ENCODE data around the gene KIAA0586. TPM values are rescaled to one million over a fixed set of nuclear protein-coding genes. Genes with fewer than 3 reads are reported as not detected.
"Not testable (repeated sequence)": the region's sequence is repeated elsewhere in the genome, so short reads cannot be mapped to it uniquely, and the experiment has no call there.

Gene KIAA0586
- total RNA-seq, 1 donor from 2014 or later, result 13.3 TPM

DNA sequence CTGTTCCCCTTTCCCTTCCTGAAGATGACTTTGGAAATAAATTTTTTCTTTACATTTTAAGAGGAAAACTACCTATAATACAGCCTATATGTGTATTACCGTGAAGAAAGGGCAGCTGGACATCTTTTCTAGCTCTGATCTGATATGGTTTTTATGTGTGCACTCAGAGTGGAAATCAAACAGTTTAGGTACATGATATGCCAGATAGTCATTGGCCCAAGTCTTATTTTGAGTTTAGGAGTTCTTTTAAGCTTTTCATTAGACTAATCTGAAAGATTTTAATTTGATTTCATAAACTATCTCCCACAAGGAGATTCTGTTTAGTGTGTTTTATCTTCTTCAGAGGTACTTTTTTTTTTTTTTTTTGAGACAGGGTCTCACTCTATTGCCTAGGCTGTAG lies 48.8 kb downstream of the KIAA0586 start:
- peaks cover 0 to 28% of the 10 kb centered on the region in 2 donors for H3K36me3 ChIP-seq
- intact Hi-C loops (cut with DNase I), result no loop called here
- H3K27ac ChIP-seq, result no peak overlapping the region
- TF ChIP-seq POLR2A (IDR thresholded peaks at IDR 0.05) (no peak), POLR2AphosphoS5 (IDR thresholded peaks at IDR 0.05; ENCODE audit: insufficient read depth in 1 of 2, low read depth in 1 of 2) (no peak)
- TF ChIP-seq, protein P1, sequence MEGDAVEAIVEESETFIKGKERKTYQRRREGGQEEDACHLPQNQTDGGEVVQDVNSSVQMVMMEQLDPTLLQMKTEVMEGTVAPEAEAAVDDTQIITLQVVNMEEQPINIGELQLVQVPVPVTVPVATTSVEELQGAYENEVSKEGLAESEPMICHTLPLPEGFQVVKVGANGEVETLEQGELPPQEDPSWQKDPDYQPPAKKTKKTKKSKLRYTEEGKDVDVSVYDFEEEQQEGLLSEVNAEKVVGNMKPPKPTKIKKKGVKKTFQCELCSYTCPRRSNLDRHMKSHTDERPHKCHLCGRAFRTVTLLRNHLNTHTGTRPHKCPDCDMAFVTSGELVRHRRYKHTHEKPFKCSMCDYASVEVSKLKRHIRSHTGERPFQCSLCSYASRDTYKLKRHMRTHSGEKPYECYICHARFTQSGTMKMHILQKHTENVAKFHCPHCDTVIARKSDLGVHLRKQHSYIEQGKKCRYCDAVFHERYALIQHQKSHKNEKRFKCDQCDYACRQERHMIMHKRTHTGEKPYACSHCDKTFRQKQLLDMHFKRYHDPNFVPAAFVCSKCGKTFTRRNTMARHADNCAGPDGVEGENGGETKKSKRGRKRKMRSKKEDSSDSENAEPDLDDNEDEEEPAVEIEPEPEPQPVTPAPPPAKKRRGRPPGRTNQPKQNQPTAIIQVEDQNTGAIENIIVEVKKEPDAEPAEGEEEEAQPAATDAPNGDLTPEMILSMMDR (IDR thresholded peaks at IDR 0.05), result no peak
- no peak for DNase-seq (ENCODE audit: extremely low spot score in 2 of 2)
- H3K4me1 ChIP-seq, result no peaks in the 10 kb centered on the region
- H3K27me3 ChIP-seq, result no peaks in the 10 kb centered on the region
- no peak overlapping the region for H3K4me3 ChIP-seq
- no peaks in the 10 kb centered on the region for H3K9me3 ChIP-seq

DNA sequence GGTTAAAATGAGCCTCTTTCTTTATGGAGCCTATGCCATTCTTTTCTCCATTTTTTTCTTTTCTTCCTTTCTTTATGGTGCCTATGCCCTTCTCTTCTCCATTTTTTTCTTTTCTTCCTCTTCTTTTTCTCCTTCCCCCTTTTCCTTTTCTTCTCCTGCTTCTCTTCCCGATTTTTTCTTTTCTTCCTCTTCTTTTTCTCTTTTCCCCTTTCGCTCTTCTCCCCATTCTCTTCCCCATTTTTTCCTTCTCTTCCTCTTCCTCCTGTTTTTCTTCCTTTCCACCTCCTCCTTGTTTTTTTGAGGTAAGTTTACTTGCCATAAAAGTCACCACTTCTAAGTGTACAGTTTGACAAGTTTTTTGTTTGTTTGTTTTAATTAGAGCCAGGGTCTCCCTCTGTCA lies 50.1 kb downstream of the KIAA0586 start:
- Histone ChIP-seq H3K4me3 (no peak overlapping the region), H3K4me1 (no peaks in the 10 kb centered on the region), H3K27me3 (no peaks in the 10 kb centered on the region), H3K9me3 (no peaks in the 10 kb centered on the region), H3K27ac (no peak overlapping the region), H3K36me3 (peaks cover 0 to 31% of the 10 kb centered on the region in 2 donors)
- DNase-seq (ENCODE audit: extremely low spot score in 2 of 2), result no peak
- intact Hi-C loops (cut with DNase I), result no loop called here
- no peak for TF ChIP-seq POLR2AphosphoS5 (IDR thresholded peaks at IDR 0.05; ENCODE audit: insufficient read depth in 1 of 2, low read depth in 1 of 2)
- TF ChIP-seq, protein P1 (IDR thresholded peaks at IDR 0.05), result no peak
- TF ChIP-seq POLR2A (IDR thresholded peaks at IDR 0.05), result no peak

DNA sequence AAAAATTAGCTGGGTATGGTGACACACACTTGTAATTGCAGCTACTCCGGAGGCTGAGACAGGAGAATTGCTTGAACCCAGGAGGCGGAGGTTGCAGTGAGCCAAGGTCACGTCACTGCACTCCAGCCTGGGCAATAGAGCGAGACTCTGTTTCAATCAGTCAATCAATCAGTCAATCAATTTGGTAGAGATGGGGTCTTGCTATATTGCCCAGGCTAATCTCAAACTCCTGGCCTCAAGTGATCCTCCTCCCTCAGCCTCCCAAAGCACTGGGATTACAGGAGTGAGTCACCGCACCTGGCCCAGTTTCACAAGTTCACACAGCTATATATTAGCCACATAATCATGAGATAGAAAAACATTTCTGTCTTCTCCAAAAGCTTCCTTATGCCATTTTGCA lies 50.8 kb downstream of the KIAA0586 start:
- H3K9me3 ChIP-seq; H3K27me3 ChIP-seq; H3K27ac ChIP-seq; DNase-seq (ENCODE audit: extremely low spot score in 2 of 2); intact Hi-C loops (cut with DNase I); H3K4me3 ChIP-seq; H3K4me1 ChIP-seq: not testable (repeated sequence)
- peaks cover 0 to 38% of the 10 kb centered on the region in 2 donors for H3K36me3 ChIP-seq

DNA sequence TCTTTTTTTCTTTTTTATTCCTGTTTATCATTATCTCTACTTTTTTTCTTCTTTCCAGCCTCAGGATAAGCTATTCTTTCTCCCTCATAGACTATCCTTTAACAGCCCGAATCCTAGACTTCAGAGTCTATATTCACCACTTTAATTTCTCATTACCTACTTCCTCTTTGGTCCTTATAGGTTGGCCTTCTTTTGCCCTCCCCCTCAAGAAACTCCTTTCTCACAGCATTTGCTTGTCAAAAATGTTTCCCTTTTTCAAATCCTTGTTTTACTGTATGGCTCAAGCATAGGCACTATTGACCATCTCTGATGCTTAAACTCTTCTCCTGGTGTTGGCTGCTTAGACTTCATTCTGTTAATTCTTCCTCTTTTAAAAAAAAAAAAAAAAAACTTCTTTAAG lies 52.5 kb downstream of the KIAA0586 start:
- intact Hi-C loops (cut with DNase I), result no loop called here
- no peak overlapping the region for H3K27ac ChIP-seq
- peaks cover 0 to 35% of the 10 kb centered on the region in 2 donors for H3K36me3 ChIP-seq
- no peaks in the 10 kb centered on the region for H3K4me1 ChIP-seq
- H3K4me3 ChIP-seq, result no peak overlapping the region
- H3K9me3 ChIP-seq, result no peaks in the 10 kb centered on the region
- TF ChIP-seq POLR2A (IDR thresholded peaks at IDR 0.05), result no peak
- TF ChIP-seq, protein P1 (IDR thresholded peaks at IDR 0.05), result no peak
- TF ChIP-seq POLR2AphosphoS5 (IDR thresholded peaks at IDR 0.05; ENCODE audit: insufficient read depth in 1 of 2, low read depth in 1 of 2), result no peak
- DNase-seq (ENCODE audit: extremely low spot score in 2 of 2), result no peak
- H3K27me3 ChIP-seq, result no peaks in the 10 kb centered on the region

DNA sequence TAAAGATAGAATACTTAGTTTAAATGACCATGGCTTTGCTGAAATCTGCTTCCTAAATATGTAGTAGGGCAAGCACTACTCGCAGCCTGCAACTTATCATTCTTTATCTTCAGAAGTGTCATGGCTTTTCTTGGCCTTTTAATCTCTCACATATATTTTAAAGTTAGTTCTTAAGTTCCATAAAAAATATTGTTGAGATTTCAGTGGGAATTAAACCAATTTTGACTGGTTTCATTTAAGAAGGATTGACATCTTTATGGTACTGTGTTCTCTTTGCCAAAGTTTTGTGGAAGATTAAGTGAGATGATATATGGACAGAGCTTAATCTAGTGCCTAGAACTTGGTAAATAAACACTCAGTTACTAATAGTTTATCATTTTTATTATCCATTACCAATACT lies 56.7 kb downstream of the KIAA0586 start:
- intact Hi-C loops (cut with DNase I), result no loop called here
- TF ChIP-seq, protein P1 (IDR thresholded peaks at IDR 0.05), result no peak
- no peak for TF ChIP-seq POLR2A (IDR thresholded peaks at IDR 0.05)

DNA sequence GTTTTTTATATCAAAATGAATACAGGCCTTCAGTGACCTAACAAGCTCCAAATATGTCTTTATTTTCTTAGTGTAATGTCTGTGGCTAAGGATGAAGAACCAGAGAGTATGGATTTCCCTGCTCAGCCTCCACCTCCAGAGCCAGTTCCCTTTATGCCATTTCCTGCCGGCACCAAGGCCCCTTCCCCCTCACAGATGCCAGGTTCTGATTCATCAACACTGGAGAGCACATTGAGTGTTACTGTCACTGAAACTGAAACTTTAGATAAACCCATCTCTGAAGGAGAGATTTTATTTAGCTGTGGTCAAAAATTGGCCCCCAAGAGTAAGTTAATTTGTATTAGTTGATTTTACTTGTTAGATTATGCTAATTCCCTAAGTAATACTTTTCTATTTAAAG lies 61.0 kb downstream of the KIAA0586 start:
- no peak for DNase-seq (ENCODE audit: extremely low spot score in 2 of 2)
- no peak for TF ChIP-seq POLR2A (IDR thresholded peaks at IDR 0.05)
- TF ChIP-seq, protein P1 (IDR thresholded peaks at IDR 0.05), result no peak
- TF ChIP-seq POLR2AphosphoS5 (IDR thresholded peaks at IDR 0.05; ENCODE audit: insufficient read depth in 1 of 2, low read depth in 1 of 2), result no peak
- Histone ChIP-seq H3K4me1 (no peaks in the 10 kb centered on the region), H3K27ac (no peak overlapping the region), H3K36me3 (peaks cover 0 to 38% of the 10 kb centered on the region in 2 donors), H3K27me3 (no peaks in the 10 kb centered on the region), H3K9me3 (no peaks in the 10 kb centered on the region), H3K4me3 (no peak overlapping the region)
- intact Hi-C loops (cut with DNase I), result no loop called here

More for the DNA sequence above, 56.7 kb downstream of the KIAA0586 start:
- no peak overlapping the region for H3K27ac ChIP-seq
- H3K4me1 ChIP-seq, result no peaks in the 10 kb centered on the region
- no peak for DNase-seq (ENCODE audit: extremely low spot score in 2 of 2)
- H3K36me3 ChIP-seq, result peaks cover 0 to 24% of the 10 kb centered on the region in 2 donors
- no peaks in the 10 kb centered on the region for H3K27me3 ChIP-seq
- H3K4me3 ChIP-seq, result no peak overlapping the region
- H3K9me3 ChIP-seq, result no peaks in the 10 kb centered on the region

All from vagina (tissue), 2 donors.